Activated CD4-positive, alpha-beta T cell treated with anti-CD3 and anti-CD28 coated beads, Interleukin-2, amount 10 ng/mL, durations not matched to agents 24 days and 14 days (primary cell): ENCODE results near the gene P2RY12. TPM values are rescaled to one million over a fixed set of nuclear protein-coding genes. Genes with fewer than 3 reads are reported as not detected.
A peak's percentile ranks its signal among the peaks of the same experiment; 100 is the strongest.
"Not testable (repeated sequence)": the region's sequence is repeated elsewhere in the genome, so short reads cannot be mapped to it uniquely, and the experiment has no call there.

ENCODE experiments used
- DNase-seq: peaks from one replicate; pipeline ENCODE4 v3.0.0; 2022
- H3K27ac Mint-ChIP-seq: one replicate; pipeline ENCODE4 v1.8.0; 2022; ENCODE audit warnings: mild to moderate bottlenecking, mixed read lengths
- H3K27me3 Mint-ChIP-seq: one replicate; pipeline ENCODE4 v1.8.0; 2022; ENCODE audit warnings: mixed read lengths
- H3K36me3 Mint-ChIP-seq: one replicate; pipeline ENCODE4 v1.8.0; 2022; ENCODE audit warnings: low read depth, mild to moderate bottlenecking, mixed read lengths
- H3K4me1 Mint-ChIP-seq: one replicate; pipeline ENCODE4 v1.8.0; 2021; ENCODE audit warnings: mixed read lengths
- H3K4me3 Mint-ChIP-seq: one replicate; pipeline ENCODE4 v1.8.0; 2022; ENCODE audit warnings: mild to moderate bottlenecking, moderate library complexity, mixed read lengths
- H3K9me3 Mint-ChIP-seq: one replicate; pipeline ENCODE4 v1.8.0; 2021; ENCODE audit warnings: mixed read lengths
- intact Hi-C: fragments of 100-400 bp; cut with micrococcal nuclease; formaldehyde crosslinking; loops from one replicate; pipeline ENCODE4 v1.15.1; 2023
- total RNA-seq: library from RNA; stranded (reverse); gene quantifications from 2 replicates; pipeline ENCODE4 v1.2.3, GENCODE V29; 2022

The P2RY12 gene
- total RNA-seq, 1 donor from 2014 or later: not detected

DNA sequence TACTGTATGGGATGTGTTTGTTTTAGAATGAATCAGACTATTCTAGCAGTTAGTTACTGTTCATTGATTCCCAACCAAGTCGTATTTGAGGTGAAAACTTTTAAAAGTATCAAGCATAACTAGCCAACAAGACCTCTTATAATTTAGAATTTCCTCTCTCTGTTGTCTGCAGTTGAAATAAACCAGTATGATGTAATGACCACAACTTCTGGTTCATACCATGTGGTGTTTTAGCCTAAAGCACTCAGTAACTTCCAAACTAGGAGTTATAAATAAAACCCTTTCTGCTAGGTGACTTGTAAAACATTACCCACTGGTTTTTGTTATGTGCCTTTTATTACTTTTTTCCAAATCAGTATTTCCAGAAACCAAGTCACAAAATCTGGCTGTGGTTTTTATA, 19.8 kb upstream of the P2RY12 start:
- H3K9me3 Mint-ChIP-seq: no peaks in the 10 kb centered on the region
- no peak for DNase-seq
- no peaks in the 10 kb centered on the region for H3K36me3 Mint-ChIP-seq
- no peak overlapping the region for H3K27ac Mint-ChIP-seq
- peaks cover 10% of the 10 kb centered on the region for H3K27me3 Mint-ChIP-seq
- no peaks in the 10 kb centered on the region for H3K4me1 Mint-ChIP-seq
- H3K4me3 Mint-ChIP-seq: no peak overlapping the region
- intact Hi-C loops: no loop called here

DNA sequence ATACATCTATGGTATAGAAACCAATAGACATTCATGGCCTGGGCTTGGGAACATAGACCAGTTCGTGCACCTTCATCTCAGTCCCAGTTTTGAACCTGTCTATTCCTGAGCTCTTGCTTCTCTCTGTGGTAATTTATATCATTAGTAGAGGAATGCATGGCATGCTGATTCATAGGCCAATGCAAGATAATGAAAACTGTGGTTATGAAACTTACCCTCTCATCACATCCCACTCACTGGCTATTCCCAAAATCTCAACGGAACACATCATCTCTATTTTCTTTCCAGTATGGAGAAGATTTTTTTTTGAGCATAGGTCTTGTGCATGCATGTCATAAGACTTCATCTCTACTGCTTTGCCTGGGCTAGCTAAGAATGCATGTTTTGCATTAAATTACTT, 18.7 kb upstream of the P2RY12 start:
- no peak for DNase-seq
- H3K36me3 Mint-ChIP-seq: no peaks in the 10 kb centered on the region
- no peak overlapping the region for H3K27ac Mint-ChIP-seq
- no peaks in the 10 kb centered on the region for H3K4me1 Mint-ChIP-seq
- H3K4me3 Mint-ChIP-seq: no peak overlapping the region
- intact Hi-C loops: no loop called here
- H3K9me3 Mint-ChIP-seq: no peaks in the 10 kb centered on the region
- H3K27me3 Mint-ChIP-seq: peaks cover 10% of the 10 kb centered on the region

DNA sequence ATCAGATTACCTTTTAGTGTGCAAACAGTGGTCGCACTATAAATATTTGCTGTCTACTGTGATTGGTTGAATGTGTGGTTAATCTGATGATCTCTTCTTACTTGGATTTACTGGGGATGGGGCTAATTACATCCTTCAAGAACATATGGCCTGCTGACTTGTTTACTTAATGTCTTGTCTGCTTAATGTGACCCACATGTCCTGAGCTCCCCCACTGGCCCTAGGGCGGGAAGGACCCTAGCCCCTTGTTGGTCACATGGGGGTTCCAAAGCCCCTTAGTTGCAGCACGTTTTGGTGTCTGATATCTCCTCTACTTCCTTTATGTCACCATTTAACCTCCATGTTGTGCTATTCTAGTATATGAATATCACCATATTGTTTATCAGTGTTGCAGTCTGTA, 17.8 kb upstream of the P2RY12 start:
- Mint-ChIP-seq H3K36me3 (no peaks in the 10 kb centered on the region), H3K27ac (no peak overlapping the region), H3K9me3 (no peaks in the 10 kb centered on the region), H3K27me3 (peaks cover 11% of the 10 kb centered on the region), H3K4me1 (no peaks in the 10 kb centered on the region), H3K4me3 (no peak overlapping the region)
- intact Hi-C loops: no loop called here
- DNase-seq: no peak

- intact Hi-C loops: no loop called here
- Mint-ChIP-seq H3K27ac (no peak overlapping the region), H3K4me1 (no peaks in the 10 kb centered on the region), H3K9me3 (no peaks in the 10 kb centered on the region), H3K36me3 (no peaks in the 10 kb centered on the region), H3K27me3 (peaks cover 8% of the 10 kb centered on the region), H3K4me3 (no peak overlapping the region)
- DNase-seq: no peak
These were observed 15.8 kb upstream of the P2RY12 start for GRCh38 chr3:151400341-151400740.

- H3K27me3 Mint-ChIP-seq: peaks cover 6% of the 10 kb centered on the region
- no peak overlapping the region for H3K27ac Mint-ChIP-seq
- intact Hi-C loops: no loop called here
- no peak overlapping the region for H3K4me3 Mint-ChIP-seq
- DNase-seq: no peak
- H3K4me1 Mint-ChIP-seq: no peaks in the 10 kb centered on the region
- H3K9me3 Mint-ChIP-seq: peaks cover 4% of the 10 kb centered on the region
- H3K36me3 Mint-ChIP-seq: no peaks in the 10 kb centered on the region
These were observed 14.3 kb upstream of the P2RY12 start for GRCh38 chr3:151398895-151399294.

DNA sequence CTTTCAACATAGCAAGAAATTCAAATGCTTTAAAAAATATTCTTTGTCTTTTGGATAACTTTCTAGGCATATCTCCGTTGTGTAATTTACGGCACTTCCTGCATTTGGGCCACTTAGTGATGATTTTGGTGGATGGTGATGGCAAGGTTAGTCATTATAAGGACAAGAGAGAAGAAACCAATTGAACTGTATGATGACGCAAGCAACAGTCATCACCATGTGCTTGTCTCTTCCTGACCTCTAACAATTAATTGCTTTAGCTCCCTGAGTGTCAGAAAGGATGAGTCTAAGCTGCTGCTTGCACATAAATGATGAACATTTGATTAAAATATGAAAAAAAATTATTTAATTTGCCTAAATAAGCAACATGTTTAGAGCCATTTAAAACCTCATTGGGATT, 11.3 kb upstream of the P2RY12 start:
- Mint-ChIP-seq H3K9me3 (peaks cover 4% of the 10 kb centered on the region), H3K36me3 (no peaks in the 10 kb centered on the region), H3K27me3 (peaks cover 7% of the 10 kb centered on the region), H3K27ac (no peak overlapping the region), H3K4me1 (no peaks in the 10 kb centered on the region), H3K4me3 (no peak overlapping the region)
- no peak for DNase-seq
- intact Hi-C loops: no loop called here

GRCh38 chr3:151394611-151395010, 10.1 kb upstream of the P2RY12 start:
- H3K27me3 Mint-ChIP-seq: peaks cover 11% of the 10 kb centered on the region
- H3K4me3 Mint-ChIP-seq: no peak overlapping the region
- intact Hi-C loops: no loop called here
- no peaks in the 10 kb centered on the region for H3K36me3 Mint-ChIP-seq
- DNase-seq: no peak
- H3K4me1 Mint-ChIP-seq: no peaks in the 10 kb centered on the region
- peaks cover 4% of the 10 kb centered on the region for H3K9me3 Mint-ChIP-seq
- H3K27ac Mint-ChIP-seq: no peak overlapping the region

GRCh38 chr3:151393941-151394340, 9.4 kb upstream of the P2RY12 start:
- Mint-ChIP-seq H3K36me3 (no peaks in the 10 kb centered on the region), H3K4me3 (no peak overlapping the region), H3K4me1 (no peaks in the 10 kb centered on the region), H3K27ac (no peak overlapping the region), H3K27me3 (peaks cover 12% of the 10 kb centered on the region), H3K9me3 (peaks cover 4% of the 10 kb centered on the region)
- DNase-seq: no peak
- intact Hi-C loops: no loop called here

GRCh38 chr3:151393146-151393830, 8.7 kb upstream of the P2RY12 start:
- H3K27me3 Mint-ChIP-seq: peaks cover 12% of the 10 kb centered on the region
- H3K27ac Mint-ChIP-seq: no peak overlapping the region
- no peaks in the 10 kb centered on the region for H3K4me1 Mint-ChIP-seq

GRCh38 chr3:151392191-151392590, 7.6 kb upstream of the P2RY12 start:
- H3K4me3 Mint-ChIP-seq, H3K27ac Mint-ChIP-seq, H3K9me3 Mint-ChIP-seq, intact Hi-C loops, DNase-seq, H3K4me1 Mint-ChIP-seq, H3K36me3 Mint-ChIP-seq: not testable (repeated sequence)
- peaks cover 10% of the 10 kb centered on the region for H3K27me3 Mint-ChIP-seq

More at GRCh38 chr3:151393146-151393830, 8.7 kb upstream of the P2RY12 start:
- intact Hi-C loops: no loop called here
- no peak for DNase-seq
- peaks cover 4% of the 10 kb centered on the region for H3K9me3 Mint-ChIP-seq
- no peak overlapping the region for H3K4me3 Mint-ChIP-seq
- H3K36me3 Mint-ChIP-seq: no peaks in the 10 kb centered on the region

GRCh38 chr3:151391720-151392119, 7.2 kb upstream of the P2RY12 start:
- no peak for DNase-seq
- H3K27me3 Mint-ChIP-seq: peaks cover 10% of the 10 kb centered on the region
- intact Hi-C loops: no loop called here

GRCh38 chr3:151387842-151388241, 3.3 kb upstream of the P2RY12 start:
- peaks cover 8% of the 10 kb centered on the region for H3K4me1 Mint-ChIP-seq
- H3K27ac Mint-ChIP-seq: no peak overlapping the region
- no peaks in the 10 kb centered on the region for H3K36me3 Mint-ChIP-seq
- H3K27me3 Mint-ChIP-seq: peaks cover 7% of the 10 kb centered on the region
- intact Hi-C loops: no loop called here
- no peaks in the 10 kb centered on the region for H3K9me3 Mint-ChIP-seq
- H3K4me3 Mint-ChIP-seq: no peak overlapping the region
- no peak for DNase-seq

More at GRCh38 chr3:151391720-151392119, 7.2 kb upstream of the P2RY12 start:
- no peak overlapping the region for H3K27ac Mint-ChIP-seq
- peaks cover 4% of the 10 kb centered on the region for H3K9me3 Mint-ChIP-seq
- peaks cover 3% of the 10 kb centered on the region for H3K4me1 Mint-ChIP-seq
- H3K36me3 Mint-ChIP-seq: no peaks in the 10 kb centered on the region
- no peak overlapping the region for H3K4me3 Mint-ChIP-seq

DNA sequence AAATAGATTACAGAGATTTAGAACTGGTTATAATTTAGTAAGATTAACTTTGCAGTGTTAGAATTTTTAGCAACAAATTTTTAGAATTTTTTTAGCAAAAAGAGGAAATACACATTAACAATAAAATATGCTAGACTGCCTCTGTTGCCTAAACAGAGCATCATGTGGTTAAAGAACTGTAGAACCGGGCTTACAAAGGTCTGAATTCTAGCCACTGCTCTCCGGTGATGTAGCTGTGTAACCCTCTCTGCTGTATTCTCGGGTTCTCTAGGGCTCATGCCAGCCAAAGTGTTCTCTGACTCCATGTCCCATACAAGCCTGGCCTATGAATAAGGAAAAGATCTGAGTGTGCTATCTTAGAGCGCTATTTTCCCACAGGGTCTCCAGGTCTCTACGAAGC, 2.9 kb upstream of the P2RY12 start:
- Mint-ChIP-seq H3K9me3 (no peaks in the 10 kb centered on the region), H3K4me1 (peaks cover 10% of the 10 kb centered on the region), H3K27me3 (peaks cover 5% of the 10 kb centered on the region), H3K27ac (no peak overlapping the region), H3K4me3 (no peak overlapping the region), H3K36me3 (no peaks in the 10 kb centered on the region)
- DNase-seq: no peak
- intact Hi-C loops: no loop called here

- no peaks in the 10 kb centered on the region for H3K36me3 Mint-ChIP-seq
- intact Hi-C loops: no loop called here
- no peaks in the 10 kb centered on the region for H3K9me3 Mint-ChIP-seq
- H3K27me3 Mint-ChIP-seq: peaks cover 5% of the 10 kb centered on the region
- no peak for DNase-seq
- H3K4me1 Mint-ChIP-seq: peaks cover 10% of the 10 kb centered on the region
- H3K4me3 Mint-ChIP-seq: no peak overlapping the region
- H3K27ac Mint-ChIP-seq: no peak overlapping the region
These were observed 1.5 kb upstream of the P2RY12 start for GRCh38 chr3:151386056-151386455.

GRCh38 chr3:151383956-151384355, 597 bp downstream of the P2RY12 start:
- DNase-seq: no peak
- no peaks in the 10 kb centered on the region for H3K27me3 Mint-ChIP-seq
- H3K4me3 Mint-ChIP-seq: peak overlapping the region; percentile 5
- H3K9me3 Mint-ChIP-seq: no peaks in the 10 kb centered on the region
- no peaks in the 10 kb centered on the region for H3K36me3 Mint-ChIP-seq
- H3K27ac Mint-ChIP-seq: no peak overlapping the region
- H3K4me1 Mint-ChIP-seq: peaks cover 10% of the 10 kb centered on the region
- intact Hi-C loops: no loop called here
